C4-2B (cell line): ENCODE measurements around the gene REPS1.

Experiments
- H3K27ac ChIP-seq: fragments of 450-650 bp; 2 replicates; pipeline ENCODE4 v1.5.1; 2017
- ZFX ChIP-seq: fragments of 450-650 bp; IDR thresholded peaks from 2 replicates; pipeline ENCODE4 v1.6.1; 2017
- TF ChIP-seq, protein P1 (sequence below): fragments of 450-650 bp; conservative IDR thresholded peaks from 2 replicates; pipeline ENCODE4 v1.5.1; 2017; ENCODE audit warnings: mild to moderate bottlenecking

Gene REPS1

DNA sequence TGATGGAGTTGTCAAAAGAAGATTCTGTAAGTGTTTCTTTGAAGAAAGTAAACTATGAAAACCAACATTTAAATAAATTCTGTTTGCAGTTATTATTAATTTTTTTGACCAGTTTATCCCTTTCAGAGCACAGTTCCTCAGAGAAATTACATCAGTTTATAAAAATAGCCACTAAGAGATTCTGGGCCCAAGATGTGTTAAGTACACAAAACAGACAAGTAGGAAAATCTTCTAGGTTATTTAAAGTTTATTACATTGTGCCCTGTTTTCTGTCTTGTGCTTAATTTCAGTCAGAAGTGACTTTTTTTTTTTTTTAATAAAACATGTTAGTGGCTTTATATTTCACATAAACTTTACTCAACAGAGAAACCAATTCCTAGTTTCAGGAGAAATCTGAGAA is 119.9 kb downstream of the REPS1 start:
- H3K27ac ChIP-seq, result no peak overlapping the region
- no peak for TF ChIP-seq ZFX
- TF ChIP-seq, protein P1, sequence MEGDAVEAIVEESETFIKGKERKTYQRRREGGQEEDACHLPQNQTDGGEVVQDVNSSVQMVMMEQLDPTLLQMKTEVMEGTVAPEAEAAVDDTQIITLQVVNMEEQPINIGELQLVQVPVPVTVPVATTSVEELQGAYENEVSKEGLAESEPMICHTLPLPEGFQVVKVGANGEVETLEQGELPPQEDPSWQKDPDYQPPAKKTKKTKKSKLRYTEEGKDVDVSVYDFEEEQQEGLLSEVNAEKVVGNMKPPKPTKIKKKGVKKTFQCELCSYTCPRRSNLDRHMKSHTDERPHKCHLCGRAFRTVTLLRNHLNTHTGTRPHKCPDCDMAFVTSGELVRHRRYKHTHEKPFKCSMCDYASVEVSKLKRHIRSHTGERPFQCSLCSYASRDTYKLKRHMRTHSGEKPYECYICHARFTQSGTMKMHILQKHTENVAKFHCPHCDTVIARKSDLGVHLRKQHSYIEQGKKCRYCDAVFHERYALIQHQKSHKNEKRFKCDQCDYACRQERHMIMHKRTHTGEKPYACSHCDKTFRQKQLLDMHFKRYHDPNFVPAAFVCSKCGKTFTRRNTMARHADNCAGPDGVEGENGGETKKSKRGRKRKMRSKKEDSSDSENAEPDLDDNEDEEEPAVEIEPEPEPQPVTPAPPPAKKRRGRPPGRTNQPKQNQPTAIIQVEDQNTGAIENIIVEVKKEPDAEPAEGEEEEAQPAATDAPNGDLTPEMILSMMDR, result no peak

DNA sequence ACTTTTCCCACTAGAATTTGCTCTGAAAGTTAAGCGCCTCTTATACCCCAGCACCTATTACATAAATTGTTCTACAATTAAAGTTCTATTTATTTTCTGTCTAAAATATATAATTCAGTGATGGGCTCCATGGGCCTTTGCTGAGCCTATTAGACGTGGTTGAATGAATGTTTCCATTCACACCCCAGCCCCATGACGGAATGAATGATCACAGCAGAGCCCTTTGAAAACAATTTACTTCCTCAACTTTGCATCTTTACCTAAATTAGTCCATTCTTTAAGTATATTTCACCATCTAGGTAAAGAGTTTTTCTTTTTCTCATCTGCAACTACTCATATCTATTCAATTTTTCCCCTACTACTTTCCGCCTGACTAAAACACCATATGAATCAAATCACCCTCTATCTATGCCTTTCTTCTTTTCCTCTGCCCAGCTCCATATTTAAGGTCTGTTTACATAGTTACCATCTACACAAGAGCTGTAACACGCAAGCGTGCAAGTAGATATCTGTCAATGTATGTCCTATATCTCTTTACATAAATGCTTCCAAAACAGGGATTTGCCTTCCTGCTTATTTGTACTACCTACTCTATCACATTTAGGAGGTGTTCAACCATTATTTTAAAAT is 122.5 kb downstream of the REPS1 start:
- H3K27ac ChIP-seq, result no peak overlapping the region
- no peak for TF ChIP-seq ZFX
- TF ChIP-seq, protein P1, result no peak

DNA sequence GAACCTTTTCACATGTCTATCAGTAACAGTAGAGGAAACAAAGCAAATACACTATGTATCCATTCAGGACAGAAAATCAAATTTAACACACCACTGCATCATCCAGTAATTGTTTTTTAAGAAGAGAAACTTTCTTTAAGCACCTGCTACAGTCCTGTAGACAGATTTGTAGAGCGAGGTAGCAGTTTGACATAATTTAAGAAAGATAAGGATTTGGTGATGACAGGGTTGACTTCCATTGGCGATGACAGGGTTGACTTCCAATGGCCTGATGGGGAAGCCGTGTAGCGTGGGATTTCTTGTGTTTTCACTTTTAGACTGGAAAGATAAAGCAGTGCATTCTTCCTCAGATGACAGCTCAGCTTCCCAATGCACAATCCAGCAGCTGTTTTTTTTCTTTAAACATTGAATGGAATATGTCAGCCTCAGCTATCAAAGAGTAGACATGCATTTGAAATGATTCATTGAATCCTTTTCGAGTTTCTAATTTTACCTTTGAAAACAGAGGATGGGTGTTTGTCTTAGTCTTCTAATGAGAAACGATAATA is 123.6 kb downstream of the REPS1 start:
- TF ChIP-seq, protein P1, result no peak
- TF ChIP-seq ZFX, result no peak
- no peak overlapping the region for H3K27ac ChIP-seq

DNA sequence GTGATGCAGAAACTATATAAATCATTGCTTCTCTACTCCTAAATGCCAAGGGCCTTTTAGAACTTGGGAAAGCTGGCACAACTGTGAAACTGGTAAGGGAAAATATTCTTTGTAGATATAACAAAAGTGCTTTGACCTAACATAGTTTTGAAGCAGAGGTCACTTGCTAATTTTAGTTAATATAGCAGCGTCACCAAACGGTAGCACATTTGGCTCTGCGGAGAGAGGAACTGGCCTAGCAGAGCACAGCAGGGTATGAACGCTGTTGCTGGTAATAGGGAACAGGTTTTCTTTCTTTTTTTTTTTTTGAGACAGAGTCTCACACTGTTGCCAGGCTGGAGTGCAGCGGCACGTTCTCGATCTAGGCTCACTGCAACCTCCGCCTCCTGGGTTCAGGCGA is 124.7 kb downstream of the REPS1 start:
- TF ChIP-seq ZFX, result no peak
- TF ChIP-seq, protein P1, result no peak
- no peak overlapping the region for H3K27ac ChIP-seq

DNA sequence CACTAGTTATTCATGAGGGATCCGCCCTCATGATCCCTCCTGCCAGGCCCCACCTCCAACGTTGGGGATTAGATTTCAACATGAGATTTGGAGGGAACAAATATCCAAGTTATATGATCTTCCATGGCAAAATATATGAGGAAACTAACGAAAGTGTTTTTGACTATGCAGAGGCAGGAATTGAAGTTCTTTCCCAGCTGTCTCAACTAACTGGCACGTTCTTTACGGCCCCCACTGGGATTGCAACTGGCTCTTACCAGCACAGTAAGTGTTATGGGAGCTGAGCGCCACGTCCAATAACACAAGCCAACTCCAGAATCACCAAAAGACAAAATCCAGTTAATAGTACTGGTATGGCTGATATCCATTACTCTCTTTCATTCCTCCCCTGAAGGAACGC is 125.6 kb downstream of the REPS1 start:
- TF ChIP-seq, protein P1, result no peak
- TF ChIP-seq ZFX, result no peak

DNA sequence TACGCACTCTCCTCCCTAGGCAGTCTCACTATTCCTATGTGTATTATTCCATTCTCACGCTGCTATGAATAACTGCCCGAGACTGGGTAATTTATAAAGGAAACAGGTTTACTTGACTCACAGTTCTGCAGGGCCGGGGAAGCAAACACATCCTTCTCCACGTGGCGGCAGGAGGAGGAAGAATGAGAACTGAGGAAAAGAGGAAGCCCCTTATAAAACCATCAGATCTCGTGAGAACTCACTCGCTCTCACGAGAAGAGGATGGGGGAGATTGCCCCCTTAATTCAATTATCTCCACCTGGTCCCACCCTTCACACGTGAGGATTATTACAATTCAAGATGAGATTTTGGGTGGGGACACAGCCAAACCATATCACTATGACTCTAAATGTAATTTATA is 130.3 kb downstream of the REPS1 start:
- no peak overlapping the region for H3K27ac ChIP-seq
- no peak for TF ChIP-seq ZFX
- TF ChIP-seq, protein P1, result no peak

More for the DNA sequence above, 125.6 kb downstream of the REPS1 start:
- no peak overlapping the region for H3K27ac ChIP-seq

DNA sequence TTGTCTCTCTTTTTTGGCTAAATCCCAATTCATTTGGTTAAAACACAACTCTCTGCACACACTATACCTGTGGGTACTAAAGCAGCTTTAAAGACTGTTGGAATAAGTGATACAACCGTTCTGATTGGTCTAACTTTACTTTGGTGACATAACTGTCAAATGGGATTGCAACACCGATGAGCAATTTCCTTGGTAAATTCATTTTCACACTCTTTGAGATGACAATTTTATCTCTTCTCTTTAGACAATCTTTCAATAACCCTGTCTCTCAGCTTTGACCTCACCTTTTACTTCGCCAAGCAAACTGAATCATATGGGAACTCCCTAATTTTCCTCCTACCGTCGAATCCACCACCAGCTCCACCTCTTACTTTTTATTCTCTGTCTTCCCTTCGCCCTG is 131.4 kb downstream of the REPS1 start:
- no peak overlapping the region for H3K27ac ChIP-seq
- TF ChIP-seq, protein P1, result no peak
- no peak for TF ChIP-seq ZFX
